NAMALWA (cell line): ENCODE measurements around the gene CCDC88A.
"Not testable (repeated sequence)": the region's sequence is repeated elsewhere in the genome, so short reads cannot be mapped to it uniquely, and the experiment has no call there.

Experiments
- DNase-seq: peaks from one replicate; pipeline ENCODE4 v3.0.0-alpha.2; 2015; ENCODE audit warnings: low spot score

Gene CCDC88A

GRCh38 chr2:55302241-55302640, 117.4 kb downstream of the CCDC88A start:
- DNase-seq = no peak

DNA sequence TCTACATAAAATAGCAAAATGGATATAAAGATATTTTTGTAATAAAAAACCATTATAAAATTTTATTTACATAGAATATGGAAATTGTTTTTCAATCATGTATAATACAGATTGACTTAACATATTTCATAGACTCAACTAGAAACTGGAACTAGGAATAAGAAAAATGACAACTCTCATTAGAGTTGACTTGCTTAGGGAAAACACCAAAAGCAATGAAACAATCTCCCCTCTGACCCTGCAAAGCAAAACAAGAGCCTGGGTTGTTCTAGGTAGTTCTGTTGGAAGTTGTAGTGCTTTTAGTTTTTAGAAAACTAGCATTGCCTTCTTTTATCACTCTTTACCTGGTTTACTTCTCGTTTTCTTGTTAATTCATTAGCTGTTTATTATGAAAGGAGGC, 118.4 kb downstream of the CCDC88A start:
- DNase-seq = no peak

DNA sequence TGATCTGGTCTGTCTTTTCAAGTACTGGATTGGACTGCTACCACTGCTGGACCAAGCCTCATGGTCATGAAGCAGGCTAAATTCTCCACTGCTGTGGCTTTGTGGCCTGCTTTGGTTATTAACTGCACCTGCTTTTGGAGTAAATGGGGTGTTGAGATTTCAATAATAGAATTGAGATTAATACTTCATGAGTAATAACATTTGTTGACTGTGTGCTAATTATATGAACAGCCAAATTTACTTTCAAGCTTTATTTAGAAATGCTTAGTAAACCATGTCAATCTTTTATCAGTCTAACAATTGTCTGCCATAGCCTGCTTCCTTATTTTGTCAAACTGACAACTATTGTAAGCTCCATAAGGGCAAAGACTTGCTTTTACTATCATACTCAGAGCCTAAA, 123.3 kb downstream of the CCDC88A start:
- no peak for DNase-seq

DNA sequence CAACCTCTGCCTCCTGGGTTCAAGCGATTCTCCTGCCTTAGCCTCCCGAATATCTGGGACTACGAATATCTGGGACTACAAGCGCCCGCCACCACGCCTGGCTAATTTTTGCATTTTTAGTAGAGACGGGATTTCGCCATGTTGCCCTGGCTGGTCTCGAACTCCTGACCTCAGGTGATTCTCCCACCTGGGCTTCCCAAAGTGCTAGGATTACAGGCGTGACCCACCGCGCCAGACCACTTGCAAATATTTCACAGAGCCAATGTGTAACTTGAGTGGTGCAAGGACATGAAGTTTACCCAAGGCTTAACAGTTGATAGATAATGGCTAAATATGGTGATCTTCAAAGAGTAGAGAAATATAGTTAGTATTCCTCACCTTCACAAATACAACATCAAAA, 136.6 kb downstream of the CCDC88A start:
- no peak for DNase-seq

DNA sequence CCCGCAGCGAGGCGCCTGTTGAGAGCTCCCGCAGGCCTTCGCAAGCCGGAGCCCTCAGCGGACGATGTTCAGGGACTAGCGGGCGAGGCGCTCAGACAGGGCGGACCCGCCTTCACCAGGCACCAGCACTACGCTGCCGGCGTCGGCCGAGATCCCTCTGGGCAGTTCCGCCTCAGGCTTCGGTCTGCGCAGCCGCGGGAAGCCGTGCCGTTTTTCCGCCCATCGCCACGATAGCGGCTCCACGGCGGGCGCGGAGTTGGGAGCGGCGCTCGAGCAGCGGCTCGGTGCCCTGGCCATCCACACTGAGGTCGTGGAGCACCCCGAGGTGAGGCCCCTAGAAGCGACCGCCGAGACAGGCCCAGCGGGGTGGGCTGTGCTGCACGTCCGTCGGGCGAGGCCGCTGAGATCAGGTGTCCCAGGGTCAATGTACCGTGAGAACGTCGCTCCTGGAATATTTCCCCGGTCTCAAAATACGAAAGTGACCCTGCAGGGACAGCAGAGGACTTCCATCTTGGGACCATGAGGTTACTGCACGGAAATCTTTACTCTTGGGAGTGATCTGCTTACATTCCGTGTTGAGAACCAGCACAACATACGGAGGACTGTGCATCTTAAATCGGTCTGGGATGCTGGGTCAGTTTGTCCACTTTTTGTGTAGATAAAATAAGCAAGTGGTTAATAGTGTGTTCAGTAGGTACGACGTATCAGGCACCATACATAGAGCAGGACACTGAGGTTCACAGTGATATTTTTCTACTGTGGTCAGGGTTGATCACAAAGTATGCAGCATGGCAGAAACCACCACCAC, 137.3 kb downstream of the CCDC88A start:
- DNase-seq = peak; percentile 84

DNA sequence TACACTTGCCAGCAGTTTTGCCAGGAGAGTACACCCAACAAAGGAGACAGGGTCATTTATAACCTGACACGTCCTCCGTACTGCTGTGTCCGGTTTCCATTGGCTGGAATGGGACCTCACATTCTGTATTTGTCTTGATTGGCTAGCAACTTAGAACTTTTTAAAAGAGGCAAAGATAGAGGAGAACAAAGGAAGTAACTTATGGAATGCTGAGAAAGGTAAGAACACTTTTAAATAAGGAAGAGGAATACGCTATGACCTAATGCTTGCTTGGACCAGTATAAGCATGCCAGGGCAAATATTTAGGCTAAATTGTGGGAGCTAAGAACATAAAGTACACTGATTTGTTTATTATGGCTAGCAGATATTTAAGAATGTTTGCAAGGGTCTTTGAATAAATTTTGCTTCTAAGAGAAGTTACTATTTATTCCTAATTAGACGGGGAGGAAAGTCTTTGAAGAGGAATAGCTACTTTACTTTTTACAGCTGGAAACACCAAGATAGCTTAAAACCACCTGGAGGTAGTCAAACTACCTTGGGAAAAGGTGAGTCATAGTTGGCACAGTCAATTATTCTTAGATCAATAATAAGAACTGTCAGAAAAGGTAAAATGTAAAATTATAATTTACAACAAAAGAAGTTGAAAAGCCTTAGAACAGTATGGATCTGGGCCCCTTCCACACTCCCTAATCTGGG, 138.7 kb downstream of the CCDC88A start:
- DNase-seq = not testable (repeated sequence)

DNA sequence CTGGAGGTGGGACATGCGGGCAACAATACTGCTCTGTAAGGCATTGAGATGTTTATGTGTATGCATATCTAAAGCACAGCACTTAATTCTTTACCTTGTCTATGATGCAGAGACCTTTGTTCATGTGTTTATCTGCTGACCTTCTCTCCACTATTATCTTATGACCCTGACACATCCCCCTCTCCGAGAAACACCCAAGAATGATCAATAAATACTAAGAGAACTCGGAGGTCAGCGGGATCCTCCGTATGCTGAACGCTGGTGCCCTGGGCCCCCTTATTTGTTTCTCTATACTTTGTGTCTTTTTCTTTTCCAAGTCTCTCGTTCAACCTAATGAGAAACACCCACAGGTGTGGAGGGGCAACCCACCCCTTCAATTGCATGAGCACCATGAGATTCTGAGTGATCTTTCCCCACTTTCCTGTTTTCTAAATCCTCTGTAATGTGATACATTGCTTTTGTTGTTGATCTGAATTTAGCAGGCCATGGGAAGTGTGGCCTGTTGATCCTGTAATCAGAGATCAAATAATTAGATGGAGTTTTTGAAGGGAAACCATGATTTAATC, 139.7 kb downstream of the CCDC88A start:
- DNase-seq = not testable (repeated sequence)

- DNase-seq = not testable (repeated sequence)
Observed at GRCh38 chr2:55279214-55279835, 140.3 kb downstream of the CCDC88A start.

GRCh38 chr2:55277310-55277709, 142.3 kb downstream of the CCDC88A start:
- no peak for DNase-seq

DNA sequence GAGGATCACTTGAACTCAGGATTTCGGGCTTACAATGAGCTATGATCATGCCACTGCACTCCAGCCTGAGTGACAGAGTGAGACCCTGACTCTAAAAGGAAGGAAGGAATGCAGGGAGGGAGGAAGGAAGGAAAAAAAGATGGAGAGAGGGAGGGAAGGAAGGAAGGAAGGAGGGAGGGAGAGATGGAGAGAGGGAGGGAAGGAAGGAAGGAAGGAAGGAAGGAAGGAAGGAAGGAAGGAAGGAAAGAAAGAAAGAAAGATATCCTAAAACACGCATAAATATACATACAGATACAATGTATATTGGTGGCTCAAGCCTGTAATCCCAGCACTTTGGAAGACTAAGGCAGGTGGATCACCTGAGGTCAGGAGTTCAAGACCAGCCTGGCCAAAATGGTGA, 145.3 kb downstream of the CCDC88A start:
- not testable (repeated sequence) for DNase-seq

DNA sequence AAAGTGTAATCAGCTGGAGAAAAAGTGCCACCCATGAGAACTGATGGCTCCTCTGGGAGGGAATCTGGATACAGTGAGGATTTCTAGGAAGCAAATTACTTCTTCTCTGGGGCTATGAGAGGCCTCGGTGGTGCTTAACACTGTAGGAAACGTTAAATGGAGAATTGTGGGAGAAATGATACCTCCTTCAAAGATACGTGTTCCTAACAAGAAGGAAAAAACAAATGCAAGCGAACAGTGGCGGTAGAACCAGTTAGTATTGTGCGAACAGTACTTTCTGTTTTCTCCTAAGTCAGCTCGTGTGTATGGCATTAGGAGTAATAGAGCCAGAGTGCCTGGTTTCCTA, 150.0 kb downstream of the CCDC88A start:
- DNase-seq = peak; percentile 37

DNA sequence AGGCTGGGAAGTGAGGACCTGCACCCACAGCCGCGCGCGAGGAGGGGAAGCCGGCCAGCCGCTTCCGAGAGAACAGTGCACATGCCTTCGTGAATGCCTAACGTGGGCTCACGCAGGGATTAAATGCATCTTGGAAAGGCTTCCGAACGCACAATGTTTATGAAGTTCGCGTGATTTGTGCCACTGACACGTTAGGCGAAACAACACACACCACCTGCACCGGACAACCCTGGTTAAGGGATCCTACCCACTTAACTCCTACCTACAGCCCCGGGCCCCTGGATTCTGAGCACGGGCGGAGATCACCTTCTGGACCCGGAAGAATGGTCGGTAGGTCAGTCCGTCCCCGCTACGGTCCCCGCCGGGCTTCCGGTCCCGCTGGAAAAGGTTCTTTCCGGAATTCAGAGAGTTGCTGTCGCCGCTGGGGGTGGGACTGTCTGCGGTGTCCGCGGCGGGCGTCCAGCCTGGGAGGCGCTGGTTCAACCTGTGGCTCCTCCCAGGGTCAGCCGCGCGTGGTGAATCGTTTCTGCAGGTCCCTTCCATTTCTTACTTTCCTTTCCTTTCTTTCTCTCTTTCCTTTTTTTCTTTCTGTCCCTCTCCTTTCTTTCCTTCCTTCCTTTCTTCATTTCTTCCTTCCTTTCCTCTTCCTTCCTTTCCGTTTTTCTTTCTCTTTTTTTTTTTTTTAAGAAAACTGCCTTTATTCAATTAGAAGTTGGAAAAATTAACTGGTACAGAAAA, 150.6 kb downstream of the CCDC88A start, which contains the start of gene MTIF2:
TSS of gene MTIF2 (minus strand) at position 325 of the 738 bp plus-strand sequence. CDS start 5,373 bp downstream, outside the sequence.
- DNase-seq = peak; percentile 94

DNA sequence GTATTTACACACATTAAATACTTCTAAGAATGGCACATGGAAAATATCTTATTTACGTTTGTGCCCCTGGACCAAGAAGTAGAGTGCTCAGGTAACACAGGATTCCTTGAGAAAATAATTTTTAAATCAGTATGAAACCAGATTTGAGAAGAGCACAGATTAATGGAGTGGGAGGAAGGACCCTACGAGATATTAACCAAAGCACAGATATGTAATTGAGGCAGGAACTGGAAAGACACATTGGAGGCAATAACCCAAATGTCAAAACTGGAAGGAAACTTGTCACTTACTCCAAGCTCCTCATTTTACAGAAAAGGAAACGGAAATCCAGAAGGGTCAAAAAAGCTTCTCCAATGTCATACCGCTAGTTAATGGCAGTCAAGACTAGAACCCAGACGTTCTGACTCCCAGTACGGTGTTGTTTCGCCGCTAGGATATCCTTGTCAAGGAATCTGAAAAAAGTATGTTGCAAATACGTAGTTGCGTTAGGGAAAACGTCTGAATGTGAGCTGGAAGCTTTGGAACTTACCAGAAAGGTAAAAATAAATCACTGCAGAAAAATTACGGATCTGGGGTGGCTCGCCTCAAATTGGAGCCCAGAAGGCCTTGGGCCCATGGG, 151.3 kb downstream of the CCDC88A start:
- DNase-seq = no peak

- not testable (repeated sequence) for DNase-seq
Observed at GRCh38 chr2:55259586-55259985, 160.1 kb downstream of the CCDC88A start.

- DNase-seq = no peak
Observed at GRCh38 chr2:55252832-55253231, 166.8 kb downstream of the CCDC88A start.

- no peak for DNase-seq
Observed at GRCh38 chr2:55247025-55247424, 172.6 kb downstream of the CCDC88A start.

DNA sequence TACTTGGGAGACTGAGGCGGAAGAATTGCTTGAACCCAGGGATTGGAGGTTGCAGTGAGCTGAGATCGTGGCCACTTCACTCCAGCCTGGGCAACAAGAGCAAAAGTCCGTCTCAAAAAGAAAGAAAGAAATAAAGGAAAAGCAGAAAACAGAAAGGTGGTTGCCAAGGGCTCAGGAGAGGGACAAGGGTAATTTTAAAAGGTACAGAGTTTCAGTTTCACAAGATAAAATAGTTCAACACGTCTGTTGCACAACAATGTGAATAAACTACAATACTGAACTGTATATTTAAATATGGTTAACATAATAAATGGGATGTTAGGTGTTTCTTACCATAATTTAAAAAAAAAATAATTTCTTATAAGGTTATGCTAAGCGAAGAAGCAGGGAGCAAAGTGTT, 174.2 kb downstream of the CCDC88A start:
- DNase-seq = no peak

DNA sequence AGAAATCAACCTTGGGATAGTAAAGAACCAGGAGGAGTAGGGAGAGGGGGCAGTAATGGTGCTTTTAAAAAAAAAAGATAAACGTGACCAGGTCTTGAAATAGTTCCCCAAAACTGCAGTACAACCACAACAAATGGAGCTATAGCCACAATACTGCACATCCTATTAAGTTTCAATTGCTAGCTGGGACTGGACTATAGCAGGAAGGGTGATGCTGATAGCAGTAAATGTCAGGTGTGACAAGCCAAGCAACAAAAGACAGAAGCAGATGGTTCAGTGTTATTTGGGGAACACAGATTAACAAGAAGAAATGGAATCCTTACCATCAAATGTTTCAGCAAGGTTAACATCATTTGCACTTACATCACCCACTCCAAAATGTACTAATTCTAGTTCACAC, 177.0 kb downstream of the CCDC88A start:
- DNase-seq = no peak

DNA sequence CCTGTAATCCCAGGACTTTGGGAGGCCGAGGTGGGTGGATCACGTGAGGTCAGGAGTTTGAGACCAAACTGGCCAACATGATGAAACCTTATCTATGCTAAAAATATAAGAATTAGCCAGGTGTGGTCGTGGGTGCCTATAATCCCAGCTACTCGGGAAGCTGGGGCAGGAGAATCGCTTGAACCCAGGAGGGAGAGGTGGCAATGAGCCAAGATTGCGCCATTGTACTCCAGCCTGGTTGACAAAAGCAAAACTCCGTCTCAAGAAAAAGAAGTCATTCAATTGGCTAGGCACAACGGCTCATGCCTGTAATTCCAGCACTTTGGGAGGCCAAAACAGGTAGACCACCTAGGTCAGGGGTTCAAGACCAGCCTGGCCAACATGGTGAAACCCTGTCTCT, 178.1 kb downstream of the CCDC88A start:
- DNase-seq = not testable (repeated sequence)

DNA sequence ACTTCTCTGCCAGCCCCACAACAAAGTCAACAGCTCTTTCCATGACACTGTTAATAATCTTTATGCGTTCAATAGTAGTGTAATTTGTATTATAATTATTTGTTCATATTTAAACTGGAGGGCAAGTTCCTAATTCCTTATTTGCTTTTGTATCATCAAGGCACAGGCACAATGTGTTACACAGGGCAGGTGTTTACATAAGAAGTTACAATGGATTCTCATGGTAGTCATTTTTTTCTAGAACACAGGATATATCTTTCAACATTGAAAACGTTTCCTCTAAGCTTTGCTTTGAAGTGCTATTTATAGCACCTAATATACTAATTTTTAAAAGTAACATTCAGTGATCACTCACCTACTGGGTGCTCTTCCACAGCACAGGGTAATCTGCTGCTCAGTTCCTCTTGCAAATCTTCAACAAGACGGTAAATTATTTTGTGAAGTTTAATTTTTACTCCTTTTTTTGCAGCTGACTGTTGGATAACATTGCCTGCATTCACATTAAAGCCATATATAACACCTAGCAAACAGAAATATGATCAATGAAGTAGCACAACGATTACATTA, 179.9 kb downstream of the CCDC88A start:
- DNase-seq = no peak
